Activated CD8-positive, alpha-beta memory T cell treated with anti-CD3 and anti-CD28 coated beads for 48 hours (primary cell): ENCODE data around the gene CTBP1.

ENCODE experiments used
- DNase-seq, 3 experiments: peaks; one replicate each; pipeline ENCODE4 v3.0.0-alpha.2; 2020; ENCODE audit warnings: low read depth in 2 of 3, low spot score in 2 of 3

The CTBP1 gene

DNA sequence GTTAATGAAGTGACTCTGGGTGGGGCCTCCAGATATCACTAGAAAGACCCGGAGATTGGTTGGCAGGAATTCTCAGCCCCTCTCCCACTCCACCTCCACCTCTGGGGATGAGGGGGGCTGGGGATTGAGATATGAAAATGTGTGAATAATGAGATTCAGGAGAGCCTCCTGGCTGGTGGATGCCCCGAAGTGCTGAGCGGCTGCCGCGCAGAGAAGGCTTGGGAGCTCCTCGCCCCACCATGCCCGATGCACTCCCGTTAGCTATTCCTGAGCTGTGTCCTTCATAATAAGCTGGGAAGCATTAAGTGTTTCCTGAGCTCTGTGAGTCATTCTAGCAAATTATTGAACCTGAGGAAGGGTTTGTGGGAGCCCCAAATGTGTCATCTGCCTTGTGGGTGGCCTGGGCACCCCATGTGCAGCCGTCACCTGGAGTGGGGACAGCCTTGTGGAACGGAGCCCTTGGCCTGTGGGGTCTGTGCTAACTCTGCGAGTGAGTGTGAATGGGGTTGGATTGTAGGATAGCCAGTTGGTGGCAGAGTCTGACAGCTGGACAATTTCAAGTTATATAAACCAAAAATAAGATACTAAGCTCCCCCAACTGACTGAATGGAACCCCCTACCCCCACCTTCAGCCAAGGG, 36.3 kb upstream of the CTBP1 start:
- no peak for DNase-seq

- DNase-seq: no peak
Observed at GRCh38 chr4:1283711-1284110, 34.8 kb upstream of the CTBP1 start.

DNA sequence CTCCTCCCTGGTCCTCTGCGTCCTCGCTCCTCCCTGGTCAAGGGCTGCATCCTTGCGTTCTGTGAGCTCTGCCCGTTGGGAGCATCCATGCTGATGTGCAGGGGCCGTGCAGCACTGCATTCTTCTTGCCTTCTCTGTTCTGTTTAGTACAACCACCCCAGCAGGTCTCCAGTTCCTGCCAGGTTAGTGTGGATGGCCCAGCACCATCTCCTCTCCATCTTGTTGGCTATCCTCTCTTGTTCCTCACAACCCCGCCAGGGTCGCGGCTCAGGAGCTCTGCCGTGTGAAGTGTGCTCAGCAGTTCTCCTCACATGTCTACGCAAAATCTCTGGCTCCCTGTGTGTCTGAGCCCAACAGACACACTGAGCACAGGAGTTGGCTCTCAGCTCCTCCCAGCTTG, 30.3 kb upstream of the CTBP1 start:
- DNase-seq: no peak

DNA sequence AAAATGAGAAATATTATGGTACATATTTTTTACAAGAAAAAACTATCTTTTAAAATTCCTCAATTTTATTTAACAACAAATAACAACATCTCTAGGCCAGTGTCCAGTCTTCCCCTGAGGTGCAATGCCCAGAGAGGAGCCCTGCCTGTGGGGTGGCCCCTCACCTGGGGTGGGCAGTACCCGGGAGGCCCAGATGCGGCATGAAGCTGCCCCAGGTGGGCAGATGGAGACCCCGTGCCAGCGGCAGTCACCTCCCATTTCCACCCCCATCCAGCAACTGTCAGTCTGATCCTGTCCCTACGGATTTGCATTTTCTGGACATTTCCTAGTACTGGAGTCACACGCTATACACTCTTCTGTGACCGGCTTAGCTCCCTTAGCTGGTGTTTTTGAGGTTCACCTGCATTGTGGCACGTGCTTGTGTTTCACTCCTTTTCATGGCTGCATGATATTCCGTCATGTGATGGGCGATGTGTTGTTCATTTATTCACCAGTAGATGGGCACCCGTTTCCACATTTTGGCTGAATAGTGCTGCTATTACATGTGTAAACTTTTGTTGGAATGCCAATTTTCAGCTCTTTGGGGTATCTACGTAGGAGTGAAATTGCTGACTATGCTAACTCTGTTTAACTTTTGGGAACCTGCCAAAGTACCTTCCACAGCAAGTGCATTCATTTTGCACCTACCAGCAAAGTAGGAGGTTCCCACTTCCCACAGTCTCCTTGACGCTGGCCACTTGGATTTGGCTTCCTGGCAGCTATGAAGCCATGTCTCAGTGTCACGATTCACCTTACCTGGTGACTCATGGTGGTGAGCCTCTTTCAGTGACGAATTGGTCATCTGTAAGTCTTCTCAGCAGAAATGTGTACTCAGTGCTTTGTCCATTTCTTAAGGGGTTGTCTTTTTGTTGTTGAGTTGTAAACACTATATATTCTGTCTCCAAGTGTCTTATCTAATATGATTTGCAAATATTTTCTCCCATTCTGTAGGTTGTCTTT, 29.0 kb upstream of the CTBP1 start:
- no peak for DNase-seq

DNA sequence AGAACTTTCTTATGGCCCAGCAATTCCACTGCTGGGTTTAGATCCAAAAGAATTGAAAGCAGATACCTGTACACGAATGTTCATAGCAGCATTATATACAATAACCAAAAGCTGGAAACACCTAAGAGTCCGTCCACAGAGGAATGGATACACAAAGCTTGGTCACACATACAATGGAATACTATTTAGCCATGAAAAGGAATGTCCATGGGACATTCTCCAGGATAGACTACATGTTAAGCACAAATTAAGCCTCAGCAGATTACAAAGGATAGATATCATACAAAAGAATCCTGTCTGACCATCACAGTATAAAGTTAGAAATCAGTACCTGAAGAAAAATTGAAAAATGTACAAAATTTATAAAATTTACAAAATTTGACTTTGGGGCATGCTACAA, 28.1 kb upstream of the CTBP1 start:
- no peak for DNase-seq

DNA sequence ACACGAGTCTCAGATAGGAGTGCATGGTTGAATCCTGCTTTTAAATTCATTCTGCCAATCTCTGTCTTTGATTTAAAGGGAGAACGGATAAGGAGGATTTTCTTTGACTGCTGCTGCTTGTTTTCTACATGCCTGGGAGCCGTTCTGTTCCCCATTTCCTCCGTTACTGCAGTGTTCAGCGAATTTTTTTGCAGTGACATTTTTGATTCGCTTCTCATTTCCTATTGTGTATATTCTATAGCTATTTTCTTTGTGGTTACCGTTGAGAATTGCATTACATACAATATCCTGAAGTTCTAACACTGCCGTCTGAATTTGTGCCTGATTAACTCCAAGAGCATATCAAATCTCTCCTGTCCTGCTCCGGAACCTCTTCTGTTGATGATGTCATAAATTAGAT, 25.9 kb upstream of the CTBP1 start:
- DNase-seq: no peak

GRCh38 chr4:1271686-1272085, 22.8 kb upstream of the CTBP1 start:
- DNase-seq: no peak

DNA sequence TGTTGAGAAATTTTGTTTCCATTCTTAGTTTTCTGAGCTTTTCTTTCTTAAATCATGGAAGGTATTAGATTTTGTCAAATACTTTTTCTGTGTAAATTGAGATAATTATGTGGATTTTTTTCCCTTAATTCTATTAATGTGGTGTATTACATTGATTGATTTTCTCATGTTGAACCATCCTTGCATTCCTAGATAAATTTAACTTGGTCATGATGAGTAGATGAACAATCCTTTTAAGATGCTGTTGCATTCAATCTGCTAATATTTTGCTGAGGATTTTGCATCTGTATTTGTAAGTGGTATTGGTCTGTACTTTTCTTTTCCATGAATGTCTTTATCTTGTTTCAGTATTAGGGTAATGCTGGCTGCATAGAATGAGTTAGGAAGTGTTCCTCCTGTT, 20.3 kb upstream of the CTBP1 start:
- DNase-seq: no peak

GRCh38 chr4:1266881-1267763, 18.2 kb upstream of the CTBP1 start:
- DNase-seq: no peak

- DNase-seq: no peak
Observed at GRCh38 chr4:1265351-1265750, 16.4 kb upstream of the CTBP1 start.

DNA sequence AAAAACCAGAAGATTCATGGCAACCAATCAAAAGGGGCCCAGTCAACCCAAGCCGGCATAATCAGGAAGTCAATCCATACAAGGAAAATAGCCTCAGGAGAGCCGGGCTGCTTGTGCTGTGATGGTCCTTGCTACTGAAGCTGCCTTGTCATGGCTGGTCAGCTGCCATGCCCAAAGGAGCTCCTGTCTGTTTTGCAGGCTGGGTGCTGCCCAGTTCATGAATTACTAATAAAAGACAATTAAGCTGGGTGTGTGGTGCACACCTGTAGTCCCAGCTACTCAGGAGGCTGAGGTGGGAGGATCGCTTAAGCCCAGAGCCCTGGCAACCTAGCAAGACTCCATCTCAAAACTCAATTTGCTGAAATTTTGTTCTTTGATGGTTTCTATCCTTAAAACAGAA, 16.0 kb upstream of the CTBP1 start:
- DNase-seq: no peak

DNA sequence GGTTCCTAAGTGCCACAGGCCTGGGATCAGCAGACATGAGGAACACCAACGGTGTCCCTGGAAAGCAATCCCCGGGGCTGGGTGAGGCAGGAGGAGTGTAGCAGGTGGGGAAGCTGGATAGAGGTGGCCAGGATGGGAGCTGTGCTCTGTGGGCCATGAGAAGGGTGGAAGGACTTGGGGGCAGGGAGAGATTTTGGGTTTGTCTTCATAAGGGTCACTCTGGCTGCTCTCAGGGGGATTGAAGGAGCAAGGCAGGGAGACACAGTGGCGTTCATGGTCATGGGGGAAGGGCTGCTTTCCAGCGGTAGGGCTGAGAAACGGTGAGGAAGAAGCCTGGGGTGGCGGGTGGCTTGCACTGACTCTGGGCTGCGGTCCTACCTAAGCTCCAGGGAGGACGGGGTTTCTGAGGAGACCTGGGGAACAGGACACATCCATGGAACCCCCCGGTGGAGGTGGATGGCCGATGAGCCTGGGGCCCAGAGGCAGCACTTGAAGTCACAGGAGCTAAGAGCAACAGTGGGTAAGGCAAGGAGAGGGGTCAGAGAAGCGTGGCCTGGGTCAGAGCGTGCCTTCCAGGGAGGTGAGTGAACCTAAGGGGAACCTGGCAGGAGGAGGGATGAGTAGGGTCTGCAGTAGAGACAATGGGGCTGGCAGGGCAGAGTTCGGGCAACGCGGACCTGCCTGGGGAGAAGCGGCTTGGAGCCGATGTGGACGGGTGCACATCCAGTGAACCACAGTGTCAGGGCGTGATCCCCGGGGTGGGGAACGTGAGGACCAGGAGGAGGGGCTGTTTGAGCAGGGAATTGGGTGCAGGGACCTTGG, 12.4 kb upstream of the CTBP1 start:
- DNase-seq: no peak

DNA sequence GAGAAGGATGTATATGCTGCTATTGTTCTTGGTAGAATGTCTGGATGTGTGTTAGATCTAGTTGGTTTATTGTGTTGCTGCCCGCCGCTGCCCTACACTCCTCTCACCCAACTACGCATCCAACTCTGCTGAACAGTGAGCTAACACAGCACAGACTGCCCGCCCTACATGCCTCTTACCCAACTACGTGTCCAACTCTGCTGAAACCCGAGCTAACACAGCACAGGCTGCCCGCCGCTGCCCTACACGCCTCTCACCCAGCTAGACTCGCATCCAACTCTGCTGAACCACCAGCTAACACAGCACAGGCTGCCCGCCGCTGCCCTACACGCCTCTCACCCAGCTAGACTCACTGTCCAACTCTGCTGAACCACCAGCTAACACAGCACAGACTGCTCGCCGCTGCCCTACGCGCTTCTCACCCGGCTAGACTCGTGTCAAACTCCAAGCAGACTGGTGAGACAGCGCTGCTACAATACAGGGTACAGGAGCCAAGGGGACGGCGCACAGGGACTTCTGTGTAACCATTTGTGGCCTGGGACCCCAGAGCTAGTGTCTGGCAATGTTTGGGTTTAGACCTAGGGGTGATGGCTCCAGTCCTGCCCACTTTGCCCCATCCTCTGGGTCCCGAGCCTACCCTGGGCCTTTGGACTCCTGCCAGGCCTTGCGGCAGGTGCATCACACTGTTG, 11.6 kb upstream of the CTBP1 start:
- no peak for DNase-seq

DNA sequence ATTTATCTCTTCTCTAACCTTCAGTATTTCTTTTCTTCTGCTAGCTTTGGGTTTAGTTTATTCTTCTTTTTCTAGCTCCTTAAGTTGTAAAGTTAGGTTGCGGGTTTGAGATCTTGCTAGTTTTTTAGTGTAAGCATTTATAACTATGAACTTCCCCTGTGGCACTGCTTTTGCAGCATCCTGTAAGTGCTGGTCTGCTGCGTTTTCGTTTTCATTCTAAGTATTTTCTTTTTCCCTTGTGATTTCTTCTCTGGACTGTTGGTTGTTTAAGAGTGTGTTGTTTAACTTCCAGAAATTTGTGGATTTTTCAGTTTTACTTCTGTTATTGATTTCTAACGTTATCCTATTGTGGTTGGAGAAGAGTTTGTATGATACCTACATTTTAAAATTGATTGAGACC, 11.0 kb upstream of the CTBP1 start:
- DNase-seq: no peak

DNA sequence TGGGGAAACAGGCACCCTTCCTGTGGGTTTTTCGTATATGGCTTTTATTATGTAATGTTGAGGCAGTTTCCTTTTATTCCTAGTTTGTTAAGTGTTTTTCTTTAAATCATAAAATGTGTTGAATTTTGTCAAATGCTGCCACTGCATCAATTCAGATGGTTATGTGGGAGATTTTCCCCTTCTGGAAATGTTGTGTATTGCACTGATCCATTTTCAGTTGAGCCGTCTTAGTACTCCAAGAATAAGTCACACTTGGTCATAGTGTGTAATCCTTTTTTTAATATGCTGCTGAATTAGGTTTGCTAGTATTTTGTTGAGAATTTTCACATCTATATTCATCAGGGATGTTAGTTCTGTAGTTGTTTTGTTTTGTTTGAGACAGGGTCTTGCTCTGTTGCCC, 9.5 kb upstream of the CTBP1 start:
- DNase-seq: no peak

DNA sequence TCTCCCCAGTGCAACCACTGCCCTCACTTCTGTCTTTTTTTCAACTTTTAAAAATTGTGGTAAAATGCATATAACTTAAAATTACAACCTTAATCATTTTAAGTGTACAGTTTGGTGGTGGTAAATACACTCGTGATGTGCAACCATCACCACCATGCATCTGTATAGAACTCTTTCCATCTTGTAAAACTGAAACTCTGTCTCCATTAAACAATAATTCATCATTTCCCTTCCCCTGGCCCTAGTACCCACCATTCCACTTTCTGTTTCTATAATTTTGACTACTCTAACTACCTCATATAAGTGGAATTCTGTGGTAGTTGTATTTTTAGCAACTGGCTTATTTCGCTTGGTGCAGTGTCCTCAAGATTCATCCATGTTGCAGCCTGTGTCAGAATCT, 6.8 kb upstream of the CTBP1 start:
- no peak for DNase-seq

- no peak for DNase-seq
Observed at GRCh38 chr4:1255151-1255550, 6.2 kb upstream of the CTBP1 start.

DNA sequence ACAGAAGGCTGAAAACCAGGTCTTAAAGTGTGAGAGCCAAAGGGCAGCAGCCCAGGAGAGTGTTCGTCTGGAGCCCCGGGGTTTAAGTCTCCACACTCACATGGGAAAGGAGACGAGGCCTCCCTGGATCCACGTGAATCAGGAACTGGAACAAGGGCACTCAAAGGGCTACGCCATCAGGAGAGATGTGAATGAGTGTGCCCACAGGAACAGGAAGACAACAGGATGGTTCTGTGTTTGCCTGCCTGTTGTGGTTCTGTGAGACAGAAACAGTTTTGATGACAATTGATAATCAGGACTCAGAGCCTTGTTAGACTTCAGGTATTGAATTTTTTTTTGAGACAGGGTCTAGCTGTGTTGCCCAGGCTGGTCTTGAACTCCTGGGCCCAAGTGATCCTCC, 4.9 kb upstream of the CTBP1 start:
- no peak for DNase-seq

GRCh38 chr4:1252928-1253492, 4.1 kb upstream of the CTBP1 start:
- DNase-seq: no peak

DNA sequence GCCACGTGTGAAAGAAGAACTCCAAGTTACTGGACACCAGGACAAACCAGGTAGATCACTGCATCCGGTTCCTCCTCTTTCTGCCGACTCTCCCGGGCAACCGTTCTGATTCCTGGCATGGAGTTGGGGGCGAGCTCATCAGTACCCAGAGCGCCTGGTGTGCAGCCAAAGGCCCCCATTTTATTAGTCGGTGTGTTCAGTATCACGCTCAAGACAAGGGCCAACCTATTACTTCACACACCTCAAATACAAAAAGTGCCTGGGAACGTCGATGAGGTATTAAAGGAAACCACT, 2.8 kb upstream of the CTBP1 start:
- no peak for DNase-seq
